ENCODE measurements around the gene CEACAM18.
"Not testable (repeated sequence)": the region's sequence is repeated elsewhere in the genome, so short reads cannot be mapped to it uniquely, and the experiment has no call there.

CEACAM18 gene

GRCh38 chr19:51500931-51501330, 22.6 kb downstream of the CEACAM18 start:
- not testable (repeated sequence) for DNase-seq

DNA sequence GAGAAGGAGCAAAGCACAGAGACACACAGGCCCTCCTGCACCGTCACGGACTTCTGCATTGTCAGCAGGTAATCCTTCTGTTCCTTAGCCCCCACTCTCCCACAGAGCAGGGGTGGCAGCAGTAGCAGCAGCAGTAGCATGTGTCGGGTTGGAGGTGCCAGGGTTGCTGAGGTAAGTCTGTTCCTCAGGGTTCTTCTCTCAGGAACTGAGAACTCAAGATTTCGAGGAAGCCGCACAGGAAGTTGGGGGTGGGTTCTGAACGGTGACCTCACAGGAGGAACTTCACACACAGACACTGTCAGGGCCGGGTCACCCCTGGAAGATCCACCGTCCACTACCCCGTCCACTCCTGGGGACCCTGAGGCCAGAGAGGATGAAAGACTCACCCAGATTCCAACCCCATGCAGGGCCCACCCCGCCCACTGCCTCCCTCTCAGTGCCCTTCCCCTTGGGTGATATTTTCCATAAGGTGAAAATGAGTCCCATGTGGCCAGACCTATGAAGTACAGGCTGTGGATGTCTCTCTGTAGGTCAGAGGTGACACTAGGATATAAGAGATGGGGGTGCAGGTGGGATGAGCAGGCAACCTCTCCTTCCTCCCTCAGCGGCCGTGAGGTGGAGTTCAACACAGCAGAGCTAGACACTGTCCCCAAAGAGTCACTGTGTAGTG, 23.4 kb downstream of the CEACAM18 start, which contains the start of gene SIGLEC12:
Gene SIGLEC12, minus strand, starts transcription at position 207 of the 670 bp plus-strand sequence. Its CDS starts 67 bp downstream, at position 140.
- no peak for DNase-seq

DNA sequence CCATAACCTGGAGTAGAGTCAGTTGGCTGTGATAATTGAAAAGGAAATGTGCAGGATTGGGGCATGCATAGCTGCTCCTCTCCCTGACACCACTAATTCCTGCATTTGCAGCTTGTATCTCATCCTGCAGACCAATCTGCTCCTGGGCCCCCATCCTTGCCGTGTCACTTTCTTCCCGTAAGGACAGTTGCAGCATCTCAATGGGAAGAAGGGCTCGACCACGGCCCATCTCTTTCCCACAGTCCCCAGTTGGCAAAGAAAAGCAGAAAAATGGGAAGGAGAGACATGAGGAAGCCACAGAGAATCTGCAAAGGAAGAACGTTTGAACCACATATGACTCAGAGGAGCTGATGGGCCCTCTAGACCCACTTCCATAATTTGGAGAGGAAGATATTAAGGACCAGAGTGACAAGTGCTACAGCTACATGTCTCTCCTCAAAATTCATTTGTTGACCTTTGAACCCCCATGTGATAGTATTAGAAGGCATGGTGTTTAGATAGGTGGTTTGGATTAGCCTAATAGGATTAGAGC, 25.0 kb downstream of the CEACAM18 start:
- DNase-seq: no peak

GRCh38 chr19:51503896-51504295, 25.6 kb downstream of the CEACAM18 start:
- no peak for DNase-seq

DNA sequence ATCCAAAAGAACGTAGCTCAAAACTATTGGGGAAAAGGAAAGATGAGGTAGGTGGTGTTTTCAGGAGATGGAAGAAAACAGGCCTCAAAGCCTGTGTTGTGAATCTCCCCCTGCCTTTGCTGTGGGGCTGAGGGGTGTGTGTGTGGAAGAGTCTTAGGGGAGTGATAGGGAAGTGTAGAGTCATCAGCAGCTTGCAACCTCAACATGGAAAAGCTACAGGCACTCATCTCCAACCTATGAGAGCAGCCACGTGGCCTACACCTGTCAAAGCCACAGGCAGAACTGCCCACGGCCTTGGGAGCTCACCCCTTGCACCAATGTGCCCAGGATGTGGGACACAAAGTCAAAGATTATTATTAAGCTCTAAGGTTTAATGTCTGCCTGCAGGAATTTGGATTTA, 27.6 kb downstream of the CEACAM18 start:
- no peak for DNase-seq

DNA sequence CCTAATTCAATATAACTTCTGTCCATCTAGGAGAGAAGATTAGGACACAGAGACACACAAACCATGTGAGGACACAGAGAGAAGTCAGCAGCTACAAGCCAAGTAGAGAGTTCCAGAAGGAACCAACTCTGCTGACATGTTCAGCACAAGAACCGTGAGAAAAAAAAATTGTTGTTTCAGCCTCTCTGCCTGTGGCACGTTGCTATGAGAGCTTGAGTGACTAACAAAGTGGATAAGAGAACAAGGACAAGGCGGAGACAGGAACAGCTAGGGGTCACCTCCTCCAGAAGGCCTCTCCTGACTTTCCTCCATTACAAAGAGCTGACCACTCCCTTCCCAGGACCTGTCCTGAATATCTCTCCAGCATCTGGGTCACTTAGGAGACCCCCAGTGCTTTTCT, 28.9 kb downstream of the CEACAM18 start:
- no peak for DNase-seq

DNA sequence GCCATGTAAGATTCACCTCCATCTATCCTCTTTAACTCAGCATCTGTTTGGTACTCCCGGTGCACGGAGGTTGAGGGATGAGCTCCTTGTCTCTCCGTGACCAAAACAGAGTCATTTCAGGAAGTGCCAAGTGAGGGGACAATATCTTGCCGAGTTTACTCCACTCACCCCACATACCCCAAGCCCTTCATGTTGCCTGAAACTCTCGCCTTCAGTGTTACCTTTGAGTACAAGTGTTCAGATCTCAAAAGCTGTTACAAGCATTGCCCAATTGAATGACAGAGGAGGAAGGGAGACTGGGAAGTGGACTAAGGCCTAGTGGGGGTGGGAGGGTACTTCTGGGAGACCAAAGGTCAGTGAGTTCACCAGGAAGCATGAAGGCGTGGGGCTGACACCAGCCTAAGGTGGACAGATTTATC, 29.3 kb downstream of the CEACAM18 start:
- no peak for DNase-seq

- peak; percentile 93 for DNase-seq
Measured at GRCh38 chr19:51508059-51508733, 29.9 kb downstream of the CEACAM18 start.

DNA sequence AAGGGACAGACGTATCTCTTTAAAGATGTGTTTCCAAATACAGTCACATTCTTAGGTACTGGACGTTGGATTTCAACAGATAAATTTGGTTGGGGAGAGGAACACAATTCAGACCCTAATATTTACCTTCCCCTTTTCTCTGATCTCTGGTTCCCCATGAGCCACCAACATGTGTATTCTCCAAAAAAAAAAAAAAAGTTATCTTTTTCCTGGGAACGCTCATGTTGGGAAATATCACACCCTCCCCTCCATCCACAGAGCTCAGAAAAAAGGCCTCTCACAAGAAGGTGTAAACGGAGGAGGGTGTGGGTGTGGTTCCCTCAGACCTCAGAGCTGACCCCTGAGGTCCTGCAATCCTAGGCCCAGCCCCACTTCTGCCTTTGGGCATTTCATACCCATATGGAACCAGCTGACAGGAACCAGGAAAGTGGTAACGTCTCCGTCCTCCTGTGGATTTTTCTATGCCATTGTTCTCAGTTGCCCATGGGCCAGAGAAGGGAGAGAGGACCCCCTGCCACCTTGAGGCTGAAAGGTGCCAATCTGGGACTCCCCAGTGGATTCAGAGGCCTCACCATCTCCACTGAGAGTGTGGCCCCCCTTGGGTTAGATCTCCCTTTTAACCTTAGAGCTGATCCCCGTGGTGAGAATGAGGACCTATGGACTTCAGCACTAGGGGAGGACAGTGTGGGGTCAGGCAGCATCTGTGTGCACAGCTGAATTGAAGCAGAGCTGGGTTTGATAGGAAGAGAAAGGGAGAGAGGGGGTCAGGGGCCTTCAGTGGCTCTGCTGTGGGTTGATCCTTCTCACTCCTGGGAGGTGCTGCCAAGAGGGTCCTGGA, 31.7 kb downstream of the CEACAM18 start:
- no peak for DNase-seq

DNA sequence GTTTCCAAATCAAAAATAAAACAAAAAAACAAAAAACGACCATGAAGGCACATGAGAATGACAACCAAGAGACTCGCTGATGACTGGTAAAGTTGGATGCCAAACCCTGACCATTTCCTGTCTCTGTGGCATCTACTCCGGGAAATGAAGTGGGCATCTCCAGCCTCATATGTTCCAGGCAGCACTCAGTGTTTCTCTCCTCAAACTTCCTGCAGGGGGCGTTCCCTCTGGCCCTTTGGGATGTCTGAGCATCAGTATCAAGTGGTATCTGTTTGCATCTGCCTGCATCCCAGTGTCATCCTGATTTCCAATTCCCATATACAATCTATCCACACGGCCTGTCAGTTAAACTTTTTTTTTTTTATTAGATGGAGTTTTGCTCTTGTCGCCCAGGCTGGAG, 33.0 kb downstream of the CEACAM18 start:
- DNase-seq: peak; percentile 58

GRCh38 chr19:51513968-51514367, 35.6 kb downstream of the CEACAM18 start:
- DNase-seq: no peak

DNA sequence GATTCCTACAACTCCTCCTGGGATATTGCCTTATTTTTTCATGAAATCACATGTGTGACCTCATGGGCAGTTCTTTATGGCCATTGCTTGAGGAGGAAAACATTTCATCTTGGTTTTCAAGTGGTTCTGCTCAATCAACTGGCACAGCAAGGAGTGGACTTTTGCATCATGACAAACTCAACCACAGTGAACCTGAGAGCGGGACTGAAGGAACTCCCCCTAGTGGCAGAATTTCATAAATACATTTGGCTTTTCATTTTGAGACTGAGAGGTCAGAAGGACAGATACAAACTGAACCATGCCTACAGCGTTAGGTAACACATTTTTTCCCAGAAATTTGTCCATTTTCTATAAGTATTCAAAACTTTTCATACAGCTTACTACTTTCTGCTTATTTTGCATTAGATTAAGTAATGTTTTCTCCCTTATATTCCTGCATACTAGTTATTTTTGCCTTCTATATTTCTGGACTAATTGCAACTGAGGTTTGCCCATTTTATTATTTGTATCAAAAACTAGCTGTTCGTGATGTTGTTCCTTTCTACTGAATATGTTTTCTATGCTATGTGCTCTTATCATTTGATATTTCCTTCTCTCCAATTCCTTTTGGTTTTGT, 36.6 kb downstream of the CEACAM18 start:
- DNase-seq: peak; percentile 83

- peak; percentile 33 for DNase-seq
Measured at GRCh38 chr19:51520728-51521127, 42.4 kb downstream of the CEACAM18 start.

DNA sequence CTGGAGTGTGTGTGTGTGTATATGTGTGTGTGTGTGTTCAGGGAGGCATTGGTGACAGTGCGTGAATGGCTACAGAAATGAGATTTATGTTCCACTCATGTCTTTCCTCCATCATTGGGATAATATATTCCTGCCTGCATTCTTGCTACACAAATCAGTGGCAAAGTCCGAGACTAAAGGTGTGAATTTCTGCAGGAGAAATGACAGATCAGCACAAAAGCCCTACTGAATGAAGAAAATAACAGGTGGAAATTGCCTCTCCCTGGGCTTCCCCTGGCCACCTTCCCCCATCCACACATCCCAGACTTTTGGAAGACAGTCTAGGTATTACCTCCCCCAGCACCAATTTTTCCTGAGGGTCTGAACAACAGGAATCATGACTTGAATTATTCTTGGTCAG, 43.0 kb downstream of the CEACAM18 start:
- no peak for DNase-seq

GRCh38 chr19:51521781-51522180, 43.4 kb downstream of the CEACAM18 start:
- DNase-seq: no peak

DNA sequence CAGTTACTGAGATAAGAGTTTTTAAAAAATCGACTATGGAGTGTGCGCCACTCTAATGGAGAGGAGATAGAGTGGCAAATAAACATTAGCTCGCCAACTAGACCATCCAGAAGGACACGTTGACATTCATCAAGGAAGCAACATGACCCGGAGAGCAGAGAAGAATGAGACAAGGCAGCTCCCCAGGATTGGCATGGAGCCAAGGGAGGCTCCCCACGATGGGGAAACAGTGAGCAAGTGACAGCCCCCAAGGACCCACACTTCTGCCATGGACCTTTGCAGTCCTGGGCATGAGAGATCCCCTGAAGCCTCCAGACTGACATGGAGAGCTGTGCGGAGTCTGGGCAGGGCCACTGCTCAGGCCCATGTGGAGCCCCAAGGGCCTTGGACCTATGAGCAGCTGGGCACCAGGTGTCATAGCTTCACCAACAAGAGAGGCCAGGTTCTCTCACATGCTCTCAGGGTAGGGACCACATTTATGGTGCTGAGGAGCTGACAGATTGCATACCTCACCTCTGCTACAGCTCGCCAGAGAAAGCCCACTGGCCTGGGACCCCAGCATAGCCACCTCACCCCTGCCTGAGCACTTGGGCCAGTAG, 46.4 kb downstream of the CEACAM18 start:
- DNase-seq: peak; percentile 65

DNA sequence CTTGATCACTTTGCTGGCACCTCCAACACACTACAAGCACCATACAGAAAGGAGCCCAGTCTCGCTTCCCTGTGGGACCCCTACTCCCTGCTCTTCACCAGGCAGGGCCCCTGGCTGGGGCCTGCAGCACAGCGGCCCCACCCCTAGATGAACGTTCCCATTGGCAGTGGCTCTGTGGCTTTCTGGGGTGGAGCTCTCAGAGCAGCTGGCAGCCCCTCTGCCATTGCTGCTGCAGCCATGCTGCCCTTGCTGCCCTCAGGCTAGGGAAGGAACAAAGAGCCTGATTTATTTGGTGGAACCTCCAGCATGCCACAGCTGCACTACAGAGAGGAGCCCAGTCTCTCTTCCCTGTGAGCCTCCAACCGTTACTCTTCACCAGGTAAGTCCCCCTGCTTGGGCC, 47.3 kb downstream of the CEACAM18 start:
- DNase-seq: peak; percentile 60

- DNase-seq: no peak
Measured at GRCh38 chr19:51529301-51529700, 51.0 kb downstream of the CEACAM18 start.

- DNase-seq: no peak
Measured at GRCh38 chr19:51530616-51531015, 52.3 kb downstream of the CEACAM18 start.

DNA sequence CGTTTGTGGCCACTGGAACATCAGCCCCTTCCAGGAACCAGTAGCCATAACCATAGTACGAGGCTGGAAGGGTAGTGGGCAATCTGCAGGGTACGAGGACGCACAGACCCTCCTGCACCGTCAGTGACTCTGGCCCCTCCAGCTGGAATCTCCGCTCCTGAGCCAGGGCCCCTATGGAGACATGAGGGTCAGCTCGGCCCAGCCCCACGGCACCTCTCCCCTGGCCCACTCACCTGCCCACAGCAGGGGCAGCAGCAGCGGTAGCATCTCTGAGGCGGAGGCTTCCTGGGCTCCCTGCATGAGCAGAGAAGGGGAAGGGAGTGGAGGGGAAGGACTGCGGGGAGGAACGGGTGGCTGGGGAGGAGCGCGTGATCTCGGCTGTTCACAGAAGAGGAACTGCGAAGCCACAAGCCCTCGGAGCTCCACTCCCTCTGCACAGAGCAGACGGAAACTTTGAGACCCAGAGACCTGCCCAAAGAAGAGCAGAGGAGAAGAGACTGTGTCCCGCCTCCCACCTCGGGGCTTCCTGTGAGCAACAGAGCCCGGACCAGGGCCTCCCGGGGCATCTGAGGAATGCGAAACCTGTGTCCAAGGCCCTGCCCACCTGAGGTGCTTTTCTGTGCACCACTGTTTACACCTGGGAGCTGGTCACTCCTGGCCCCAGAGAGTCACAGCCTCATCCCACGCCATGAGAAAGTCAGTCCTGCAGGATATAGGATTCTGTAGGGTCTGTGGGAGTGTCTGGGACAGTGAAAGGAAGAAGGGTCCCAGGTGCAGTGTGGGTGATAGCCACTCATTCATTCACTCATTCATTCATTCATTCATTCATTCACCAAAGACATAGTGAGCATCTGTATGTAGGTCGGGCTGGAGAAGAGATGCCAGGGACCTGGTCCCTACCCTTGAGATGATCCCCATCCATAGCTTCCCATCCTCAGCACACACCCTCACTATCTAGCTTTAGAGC, 53.3 kb downstream of the CEACAM18 start, which contains the start of gene SIGLEC6:
Gene SIGLEC6, minus strand, starts transcription at position 322 of the 967 bp plus-strand sequence. Its CDS starts 22 bp downstream, at position 300.
- DNase-seq: peak; percentile 78

DNA sequence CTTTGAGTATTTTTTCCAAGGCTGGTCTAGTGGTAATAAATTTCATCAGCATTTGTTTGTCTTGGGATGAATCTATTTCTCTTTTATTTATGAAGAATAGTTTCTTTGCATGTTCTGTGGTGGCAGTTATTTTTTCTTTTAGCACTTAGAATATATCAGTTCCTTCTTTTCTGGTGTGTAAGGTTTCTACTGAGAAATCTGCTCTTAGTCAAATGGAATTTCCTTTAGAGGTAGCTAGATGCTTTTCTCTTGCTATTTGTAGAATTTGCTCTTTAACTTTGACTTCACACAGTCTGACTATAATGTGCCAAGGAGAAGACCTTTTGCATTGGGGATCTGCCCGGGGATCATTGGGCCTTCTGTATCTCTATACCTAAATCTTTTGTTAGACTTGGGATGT, 57.2 kb downstream of the CEACAM18 start:
- no peak for DNase-seq
